Cardiac muscle cell (in vitro differentiated cells and primary cell): ENCODE data around the gene NDUFB4. TPM values are rescaled to one million over a fixed set of nuclear protein-coding genes. Genes with fewer than 3 reads are reported as not detected.

Experiments
- DNase-seq, 2 donors: peaks; one replicate each; pipeline versions ENCODE4 v3.0.0 to v3.0.0-alpha.2; 2010 to 2017; ENCODE audit warnings: low read depth in 1 of 2, low spot score in 1 of 2
- H3K27ac ChIP-seq: fragments of 200-600 bp; sonication (generic); 2 replicates; pipeline ENCODE4 v1.5.1; 2016
- H3K27me3 ChIP-seq: fragments of 200-600 bp; sonication (generic); 2 replicates; pipeline ENCODE4 v1.6.0; 2016; ENCODE audit warnings: control low read depth
- H3K36me3 ChIP-seq: fragments of 200-600 bp; sonication (generic); 2 replicates; pipeline ENCODE4 v1.5.1; 2016; ENCODE audit warnings: control low read depth
- H3K4me1 ChIP-seq: fragments of 200-600 bp; sonication (generic); 2 replicates; pipeline ENCODE4 v1.8.1; 2017; ENCODE audit warnings: low read depth, mild to moderate bottlenecking, mixed run types
- H3K4me3 ChIP-seq: fragments of 200-600 bp; sonication (generic); 2 replicates; pipeline ENCODE4 v1.5.1; 2016; ENCODE audit warnings: mild to moderate bottlenecking
- H3K9me3 ChIP-seq: fragments of 200-600 bp; sonication (generic); 2 replicates; pipeline ENCODE4 v1.5.1; 2017; ENCODE audit warnings: low read depth, mild to moderate bottlenecking, control low read depth
- polyA plus RNA-seq: library from polyadenylated mRNA; unstranded; fragments of >200 nt; fragmentation: Nextera tagmentation; extraction: Ambion mirVana; gene quantifications from 2 replicates; pipeline ENCODE4 v1.2.1, GENCODE V29; 2016
- total RNA-seq: library from RNA; depleted of rRNA; stranded (reverse); fragments of >200 nt; gene quantifications from 2 replicates; pipeline ENCODE4 v1.2.3, GENCODE V29; 2016
- TF ChIP-seq, protein P1 (sequence below): IDR thresholded peaks from 2 replicates; pipeline ENCODE4 v1.5.1; 2012; ENCODE audit warnings: low read depth, mild to moderate bottlenecking, low read length

Gene NDUFB4
- total and polyA plus RNA-seq, 2 experiments from 2014 or later: 67.0 to 396 TPM

DNA sequence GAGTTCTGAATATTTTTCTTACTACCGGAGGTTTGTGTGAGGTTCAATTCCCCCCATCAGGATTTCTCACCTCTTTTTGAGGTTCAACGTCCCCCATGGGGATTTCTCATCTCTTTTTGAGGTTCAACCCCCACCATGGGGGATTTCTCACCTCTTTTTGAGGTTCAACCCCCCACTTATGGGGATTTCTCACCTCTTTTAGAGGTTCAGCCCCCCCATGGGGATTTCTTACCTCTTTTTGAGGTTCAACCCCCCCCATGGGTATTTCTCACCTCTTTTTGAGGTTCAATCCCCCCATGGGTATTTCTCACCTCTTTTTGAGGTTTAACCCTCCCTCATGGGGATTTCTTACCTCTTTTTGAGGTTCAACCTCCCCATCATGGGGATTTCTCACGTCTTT is 26.3 kb downstream of the NDUFB4 start:
- no peak overlapping the region for H3K27ac ChIP-seq
- no peaks in the 10 kb centered on the region for H3K4me1 ChIP-seq
- H3K36me3 ChIP-seq: no peaks in the 10 kb centered on the region
- TF ChIP-seq, protein P1, sequence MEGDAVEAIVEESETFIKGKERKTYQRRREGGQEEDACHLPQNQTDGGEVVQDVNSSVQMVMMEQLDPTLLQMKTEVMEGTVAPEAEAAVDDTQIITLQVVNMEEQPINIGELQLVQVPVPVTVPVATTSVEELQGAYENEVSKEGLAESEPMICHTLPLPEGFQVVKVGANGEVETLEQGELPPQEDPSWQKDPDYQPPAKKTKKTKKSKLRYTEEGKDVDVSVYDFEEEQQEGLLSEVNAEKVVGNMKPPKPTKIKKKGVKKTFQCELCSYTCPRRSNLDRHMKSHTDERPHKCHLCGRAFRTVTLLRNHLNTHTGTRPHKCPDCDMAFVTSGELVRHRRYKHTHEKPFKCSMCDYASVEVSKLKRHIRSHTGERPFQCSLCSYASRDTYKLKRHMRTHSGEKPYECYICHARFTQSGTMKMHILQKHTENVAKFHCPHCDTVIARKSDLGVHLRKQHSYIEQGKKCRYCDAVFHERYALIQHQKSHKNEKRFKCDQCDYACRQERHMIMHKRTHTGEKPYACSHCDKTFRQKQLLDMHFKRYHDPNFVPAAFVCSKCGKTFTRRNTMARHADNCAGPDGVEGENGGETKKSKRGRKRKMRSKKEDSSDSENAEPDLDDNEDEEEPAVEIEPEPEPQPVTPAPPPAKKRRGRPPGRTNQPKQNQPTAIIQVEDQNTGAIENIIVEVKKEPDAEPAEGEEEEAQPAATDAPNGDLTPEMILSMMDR: no peak
- H3K27me3 ChIP-seq: no peaks in the 10 kb centered on the region
- no peak for DNase-seq
- H3K9me3 ChIP-seq: no peaks in the 10 kb centered on the region
- no peak overlapping the region for H3K4me3 ChIP-seq

DNA sequence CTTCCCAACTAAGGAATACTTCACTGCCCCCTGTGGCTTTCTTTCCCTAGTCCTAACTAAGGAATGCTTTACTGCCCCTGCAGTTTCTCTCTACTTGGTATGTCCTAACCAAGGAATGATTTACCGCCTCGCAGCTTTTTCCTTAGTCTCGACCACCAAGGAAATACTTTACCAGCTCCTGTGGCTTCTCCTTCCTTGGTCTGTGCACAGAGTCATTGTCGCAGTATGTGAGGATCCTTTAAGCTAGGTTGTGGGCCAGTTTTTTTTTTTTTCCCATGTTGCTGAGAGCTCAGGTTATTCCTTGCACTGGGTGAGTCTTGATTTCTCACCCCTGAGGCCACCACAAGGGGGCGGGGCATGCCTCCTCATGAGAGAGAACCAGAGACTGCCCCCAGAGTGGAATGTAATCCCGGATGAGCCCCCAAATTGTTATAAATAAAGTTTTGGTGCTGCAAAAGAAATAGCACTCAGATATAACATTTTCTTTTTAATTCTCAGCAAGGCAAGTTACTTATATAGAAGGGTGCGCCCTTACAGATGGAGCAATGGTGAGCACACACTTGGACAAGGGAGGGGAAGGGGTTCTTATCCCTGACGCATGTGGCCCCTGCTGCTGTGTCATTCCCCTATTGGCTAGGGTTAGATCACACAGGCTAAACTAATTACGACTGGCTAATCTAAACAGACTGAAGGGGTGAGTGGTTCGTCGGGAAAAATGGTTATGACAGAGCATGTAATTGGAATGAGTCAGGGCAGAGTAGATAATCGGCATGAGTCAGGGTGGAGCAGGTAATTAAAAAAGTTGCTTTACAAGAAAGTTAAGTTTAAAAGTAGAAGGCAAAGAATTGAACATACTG is 27.0 kb downstream of the NDUFB4 start:
- no peak for DNase-seq
- Histone ChIP-seq H3K27ac (no peak overlapping the region), H3K4me1 (no peaks in the 10 kb centered on the region), H3K27me3 (no peaks in the 10 kb centered on the region), H3K36me3 (no peaks in the 10 kb centered on the region), H3K4me3 (no peak overlapping the region), H3K9me3 (no peaks in the 10 kb centered on the region)
- TF ChIP-seq, protein P1: no peak

DNA sequence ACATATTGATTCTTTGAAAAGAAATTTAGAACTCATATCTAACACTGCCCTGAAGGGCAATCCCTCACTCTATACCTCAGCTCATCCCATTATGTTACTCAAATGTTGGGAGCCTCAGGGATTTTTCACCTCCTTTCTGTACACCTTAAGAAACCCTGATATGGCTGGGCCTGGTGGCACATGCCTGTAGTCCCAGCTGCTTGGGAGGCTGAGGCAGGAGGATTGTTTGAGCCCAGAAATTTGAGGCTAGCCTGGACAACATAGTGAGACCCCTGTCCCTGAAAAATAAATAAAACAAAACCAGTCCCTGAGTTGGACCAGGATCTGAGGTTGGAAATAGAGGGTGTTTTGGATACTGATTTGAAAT is 27.6 kb downstream of the NDUFB4 start:
- TF ChIP-seq, protein P1: no peak
- Histone ChIP-seq H3K36me3 (no peaks in the 10 kb centered on the region), H3K27me3 (no peaks in the 10 kb centered on the region), H3K27ac (no peak overlapping the region), H3K4me1 (no peaks in the 10 kb centered on the region), H3K9me3 (no peaks in the 10 kb centered on the region), H3K4me3 (no peak overlapping the region)
- DNase-seq: no peak

DNA sequence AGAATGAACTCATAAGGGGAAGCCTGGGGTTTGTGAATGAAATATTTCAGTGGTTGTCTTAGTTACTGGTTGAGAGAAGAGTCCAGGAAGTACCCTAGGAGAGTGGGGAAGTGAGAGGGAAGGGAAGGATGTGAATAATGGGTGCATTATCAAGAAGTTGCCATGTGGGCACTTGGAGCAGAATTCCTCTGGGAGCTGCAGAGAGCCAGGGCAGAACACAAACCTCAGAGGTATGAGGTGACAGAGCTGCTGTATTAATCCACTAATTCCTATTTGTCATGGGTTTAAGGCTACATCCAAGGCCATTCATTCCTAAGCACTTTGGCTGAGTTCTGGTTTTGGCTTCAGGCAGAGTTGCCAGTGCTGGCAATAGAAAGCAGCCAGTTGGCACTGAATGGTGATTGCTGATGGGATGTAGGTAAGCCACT is 29.0 kb downstream of the NDUFB4 start:
- Histone ChIP-seq H3K27me3 (no peaks in the 10 kb centered on the region), H3K4me3 (no peak overlapping the region), H3K36me3 (no peaks in the 10 kb centered on the region), H3K9me3 (no peaks in the 10 kb centered on the region), H3K4me1 (no peaks in the 10 kb centered on the region), H3K27ac (no peak overlapping the region)
- no peak for DNase-seq
- TF ChIP-seq, protein P1: no peak

DNA sequence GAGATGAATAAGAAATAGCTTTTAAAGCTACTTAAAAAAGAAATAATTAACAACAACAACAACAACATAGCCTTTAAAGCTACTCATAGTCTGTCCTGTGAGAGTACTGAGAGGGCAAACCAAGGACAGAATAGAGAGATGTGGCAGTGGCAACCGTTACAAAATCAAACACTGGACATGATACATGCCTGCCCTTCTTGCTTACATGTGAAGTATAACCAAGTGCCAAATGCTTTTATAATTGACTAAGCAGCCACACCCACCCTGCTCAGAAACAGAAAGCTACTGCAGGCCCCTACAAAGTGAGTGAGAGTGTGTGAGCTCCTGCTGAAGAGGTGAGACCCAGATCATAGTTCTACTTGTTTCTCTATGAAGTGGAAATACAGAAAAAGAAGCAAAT is 38.4 kb downstream of the NDUFB4 start:
- Histone ChIP-seq H3K36me3 (no peaks in the 10 kb centered on the region), H3K27ac (no peak overlapping the region), H3K27me3 (no peaks in the 10 kb centered on the region), H3K4me3 (no peak overlapping the region), H3K9me3 (no peaks in the 10 kb centered on the region), H3K4me1 (no peaks in the 10 kb centered on the region)
- no peak for DNase-seq
- TF ChIP-seq, protein P1: no peak
